GM21786 (cell line): ENCODE data around the gene ZNF341.

Experiments used
- ATAC-seq: cut with Tn5 transposase; IDR thresholded peaks from one replicate; pipeline ENCODE4 v1.9.1; 2021; ENCODE audit not compliant: unreplicated experiment

Gene ZNF341

DNA sequence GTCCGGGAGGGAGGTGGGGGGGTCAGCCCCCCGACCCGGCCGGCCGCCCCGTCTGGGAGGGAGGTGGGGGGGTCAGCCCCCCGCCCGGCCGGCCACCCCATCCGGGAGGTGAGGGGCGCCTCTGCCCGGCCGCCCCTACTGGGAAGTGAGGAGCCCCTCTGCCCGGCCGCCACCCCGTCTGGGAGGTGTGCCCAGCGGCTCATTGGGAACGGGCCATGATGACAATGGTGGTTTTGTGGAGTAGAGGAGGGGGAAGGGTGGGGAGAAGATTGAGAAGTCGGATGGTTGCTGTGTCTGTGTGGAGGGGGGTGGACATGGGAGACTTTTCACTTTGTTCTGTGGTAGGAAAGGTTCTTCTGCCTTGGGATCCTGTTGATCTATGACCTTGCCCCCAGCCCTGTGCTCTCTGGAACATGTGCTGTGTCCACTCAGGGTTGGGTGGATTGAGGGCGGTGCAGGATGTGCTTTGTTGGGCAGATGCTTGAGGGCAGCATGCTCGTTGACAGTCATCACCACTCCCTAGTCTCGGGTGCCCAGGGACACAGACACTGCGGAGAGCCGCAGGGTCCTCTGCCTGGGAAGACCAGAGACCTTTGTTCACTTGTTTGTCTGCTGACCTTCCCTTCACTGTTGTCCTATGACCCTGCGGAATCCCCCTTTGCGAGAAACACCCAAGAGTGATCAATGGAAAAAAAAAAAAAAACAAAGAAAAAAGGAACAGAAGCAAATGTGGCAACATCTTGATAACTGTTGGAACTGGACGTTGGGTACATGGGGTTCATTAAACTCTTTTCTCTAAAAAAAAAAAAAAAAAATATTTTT, 30.0 kb upstream of the ZNF341 start:
- no peak for ATAC-seq

DNA sequence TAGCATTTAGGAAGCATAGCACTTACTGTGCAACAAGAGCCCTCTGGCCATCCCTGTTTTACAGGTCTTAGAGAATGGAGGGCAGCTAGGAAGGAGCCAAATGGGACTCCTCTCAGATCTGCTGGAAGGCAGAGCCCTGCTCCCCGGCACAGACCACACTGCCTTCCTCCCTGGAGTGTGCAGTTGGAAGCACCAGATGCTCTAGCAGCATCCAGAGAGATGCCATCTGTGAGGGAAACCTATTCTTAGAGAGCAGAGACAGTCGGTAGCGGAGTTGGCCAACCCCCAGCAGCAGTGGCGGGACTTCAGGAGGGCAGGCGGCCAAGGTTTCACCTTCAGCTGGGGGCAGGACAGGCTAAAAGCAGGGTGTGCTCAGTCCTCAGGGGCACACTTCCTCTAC, 28.9 kb upstream of the ZNF341 start:
- ATAC-seq, result no peak

DNA sequence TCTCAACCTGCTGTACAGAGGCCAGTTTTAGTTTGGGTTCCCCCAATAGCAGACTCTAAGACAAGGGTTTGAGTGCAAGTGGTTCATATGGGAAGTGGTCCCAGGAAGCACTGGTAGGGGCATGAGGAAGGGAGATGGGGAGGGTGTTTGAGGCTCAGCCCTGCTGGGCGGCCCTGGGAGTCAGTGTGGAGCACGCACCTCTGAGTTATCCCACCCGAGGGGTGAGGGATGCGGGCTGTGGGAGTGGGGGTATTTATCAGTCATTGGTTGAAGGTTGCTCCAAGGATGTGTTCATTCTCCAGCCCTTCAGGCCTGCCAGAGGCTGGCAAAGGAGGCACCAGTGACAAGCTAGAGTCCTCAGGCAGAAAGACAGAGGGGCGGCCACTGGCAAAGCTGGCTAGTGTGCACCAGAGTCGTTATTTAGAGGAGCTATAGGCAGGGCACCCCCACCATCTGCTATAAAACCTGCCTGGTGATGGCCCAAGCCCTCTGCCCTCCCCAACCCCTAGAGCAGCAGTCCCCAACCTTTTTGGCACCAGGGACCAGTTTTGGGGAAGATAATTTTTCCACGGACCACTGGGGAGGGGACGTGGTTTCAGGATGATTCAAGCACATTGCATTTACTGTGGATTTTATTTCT, 28.2 kb upstream of the ZNF341 start:
- no peak for ATAC-seq

- ATAC-seq, result no peak
These were observed 27.4 kb upstream of the ZNF341 start for GRCh38 chr20:33704197-33704924.

DNA sequence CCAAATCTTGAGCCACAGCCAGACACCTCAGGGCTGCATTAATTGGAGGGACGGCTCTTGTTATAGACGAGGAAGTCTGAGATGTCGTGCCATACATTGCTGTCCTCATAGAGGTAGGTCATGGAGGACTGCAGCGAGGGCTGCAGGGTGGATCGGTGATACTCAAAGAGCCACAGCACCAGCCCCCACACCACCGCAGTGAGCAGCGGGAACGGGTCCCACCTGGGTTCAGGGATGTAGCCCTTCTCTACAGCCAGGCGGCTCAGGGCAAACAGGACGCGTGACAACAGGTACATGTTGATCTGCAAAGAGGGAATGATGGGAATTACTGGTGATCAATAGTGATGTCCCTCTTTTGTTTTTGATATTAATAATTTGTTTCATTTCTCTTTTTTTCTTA, 24.1 kb upstream of the ZNF341 start:
- ATAC-seq, result no peak

DNA sequence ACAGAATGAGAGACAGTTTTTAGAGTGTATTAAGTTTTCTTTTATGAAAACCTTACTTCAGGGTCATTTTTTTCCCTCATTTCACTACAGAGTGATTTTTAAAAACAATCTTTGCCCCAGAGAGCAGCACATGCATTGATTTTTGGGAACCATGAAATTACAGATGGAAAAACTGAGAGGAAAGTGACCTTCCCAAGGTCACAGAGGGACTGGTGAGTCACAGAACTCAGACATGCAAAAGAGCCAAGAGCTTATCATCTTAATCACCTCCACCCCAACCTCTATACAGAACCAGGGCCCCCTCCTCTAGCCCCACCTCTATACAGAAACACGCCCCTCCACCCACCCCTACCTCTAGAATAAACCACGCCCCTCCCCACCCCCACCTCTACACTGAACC, 22.4 kb upstream of the ZNF341 start:
- ATAC-seq, result no peak

DNA sequence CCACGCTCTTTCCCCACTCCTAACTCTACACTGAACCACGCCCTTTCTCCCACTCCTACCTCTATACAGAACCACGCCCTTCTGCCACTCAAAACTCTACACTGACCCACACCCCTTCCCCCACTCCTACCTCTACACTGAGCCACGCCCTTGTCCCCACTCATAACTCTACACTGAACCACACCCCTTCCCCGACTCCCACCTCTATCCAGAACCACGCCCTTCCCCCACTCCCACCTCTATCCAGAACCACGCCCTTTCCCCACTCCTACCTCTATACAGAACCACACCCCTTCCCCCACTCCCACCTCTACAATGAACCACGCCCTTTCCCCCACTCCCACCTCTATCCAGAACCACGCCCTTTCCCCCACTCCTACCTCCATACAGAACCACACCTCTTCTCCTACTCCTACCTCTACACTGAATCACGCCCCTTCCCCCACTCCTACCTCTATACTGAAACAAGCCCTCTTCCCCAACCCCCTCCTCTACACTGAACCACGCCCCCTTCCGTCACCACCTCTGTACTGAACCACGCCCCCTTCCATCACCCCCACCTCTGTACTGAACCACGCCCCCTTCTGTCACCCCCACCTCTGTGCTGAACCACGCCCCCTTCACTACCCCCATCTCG, 21.8 kb upstream of the ZNF341 start:
- ATAC-seq, result no peak

- ATAC-seq, result no peak
These were observed 20.9 kb upstream of the ZNF341 start for GRCh38 chr20:33710681-33711445.

- no peak for ATAC-seq
These were observed 20.4 kb upstream of the ZNF341 start for GRCh38 chr20:33711446-33711738.

DNA sequence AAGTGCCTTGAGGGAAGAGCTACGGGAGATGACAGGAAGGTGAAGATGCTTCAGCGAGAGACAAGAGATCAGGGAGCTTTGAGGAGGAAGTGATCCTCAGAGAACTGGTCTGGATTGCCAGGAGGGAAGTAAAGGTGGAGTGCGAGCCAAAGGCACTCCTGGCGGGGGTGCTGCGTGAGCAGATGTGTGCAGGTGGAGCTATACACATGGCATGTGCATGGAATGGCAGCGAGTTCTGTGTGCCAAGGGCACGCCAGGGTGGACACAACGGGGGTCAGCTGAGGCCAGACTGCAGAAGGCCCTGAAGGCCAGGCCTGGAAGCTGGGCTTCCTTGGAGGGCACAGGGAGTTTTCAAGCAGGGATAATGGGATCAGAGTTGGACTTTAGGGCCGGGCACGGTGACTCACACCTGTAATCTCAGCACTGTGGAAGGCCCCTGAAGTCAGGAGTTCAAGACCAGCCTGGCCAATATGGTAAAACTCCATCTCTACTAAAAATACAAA, 17.9 kb upstream of the ZNF341 start:
- no peak for ATAC-seq

GRCh38 chr20:33716498-33716897, 15.3 kb upstream of the ZNF341 start:
- ATAC-seq, result no peak

GRCh38 chr20:33719277-33719988, 12.4 kb upstream of the ZNF341 start:
- no peak for ATAC-seq

DNA sequence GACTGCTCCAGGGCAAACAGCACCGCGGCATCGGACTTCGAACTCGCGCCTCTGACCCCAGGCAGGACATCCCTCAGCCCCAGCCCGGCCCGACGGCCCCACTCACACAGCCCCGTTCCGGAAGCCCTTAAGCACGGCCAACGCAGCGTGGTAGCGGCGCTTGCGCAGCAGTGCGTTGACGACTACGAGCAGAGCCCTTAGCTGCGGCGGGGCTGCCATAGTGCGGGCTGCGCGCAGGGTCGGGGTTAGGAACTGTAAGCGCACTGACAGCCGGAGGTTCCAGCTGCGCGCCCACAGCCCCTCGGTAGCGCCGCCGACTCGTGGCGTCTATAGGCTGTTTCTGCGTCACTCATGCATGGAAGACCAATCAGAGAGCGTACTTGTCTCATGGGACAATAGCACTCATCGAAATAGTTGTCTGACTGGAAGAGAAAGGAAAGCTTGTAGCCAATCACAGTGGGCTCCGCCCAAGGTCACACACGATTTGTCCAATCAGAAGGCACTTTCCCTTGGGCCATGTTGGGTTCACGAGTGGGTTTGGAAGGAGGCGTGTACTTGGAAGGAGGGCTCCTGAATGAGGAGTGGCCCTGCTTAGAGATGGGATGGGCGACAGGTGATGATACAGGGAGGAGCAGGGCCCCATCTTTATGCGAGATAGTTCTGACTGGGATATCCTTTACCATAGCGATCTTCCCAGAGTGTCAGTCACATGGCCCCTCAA, 11.6 kb upstream of the ZNF341 start, which contains the start of gene PXMP4:
Gene PXMP4 (minus strand): TSS at position 322 of the 721 bp plus-strand sequence. CDS start 103 bp downstream, at position 219.
- peak; percentile 93 for ATAC-seq

GRCh38 chr20:33721391-33722140, 10.2 kb upstream of the ZNF341 start:
- ATAC-seq, result no peak

- no peak for ATAC-seq
These were observed 7.2 kb upstream of the ZNF341 start for GRCh38 chr20:33724439-33725094.

DNA sequence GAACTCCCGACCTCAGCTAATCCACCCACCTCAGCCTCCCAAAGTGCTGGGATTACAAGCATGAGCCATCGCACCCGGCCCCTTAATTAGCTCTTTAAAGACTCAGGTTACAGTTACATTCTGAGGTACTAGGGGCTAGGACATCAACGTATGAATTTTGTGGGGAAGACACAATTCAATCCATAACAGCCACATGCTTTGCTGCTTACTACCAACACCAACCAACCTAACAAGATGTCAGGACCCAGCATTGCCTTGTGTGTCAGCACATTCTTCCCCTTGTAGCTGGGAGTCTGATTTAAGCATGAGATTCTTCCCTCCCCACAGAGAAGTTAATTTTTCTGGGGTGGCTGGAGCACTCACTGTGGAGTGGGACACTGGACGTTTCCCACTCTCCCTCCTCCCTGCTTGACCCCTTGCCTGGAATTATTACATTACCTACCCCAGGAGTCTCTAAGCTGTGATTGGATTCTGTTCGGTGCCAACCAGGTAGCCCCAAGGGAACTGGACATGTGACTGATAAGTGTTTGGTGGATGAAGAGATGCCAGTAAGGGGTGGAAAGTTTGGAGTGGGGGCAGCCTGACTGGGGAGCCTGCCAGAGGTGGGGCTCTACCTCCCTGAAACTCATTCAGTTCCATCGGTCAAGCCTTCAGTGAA, 6.1 kb upstream of the ZNF341 start:
- no peak for ATAC-seq

DNA sequence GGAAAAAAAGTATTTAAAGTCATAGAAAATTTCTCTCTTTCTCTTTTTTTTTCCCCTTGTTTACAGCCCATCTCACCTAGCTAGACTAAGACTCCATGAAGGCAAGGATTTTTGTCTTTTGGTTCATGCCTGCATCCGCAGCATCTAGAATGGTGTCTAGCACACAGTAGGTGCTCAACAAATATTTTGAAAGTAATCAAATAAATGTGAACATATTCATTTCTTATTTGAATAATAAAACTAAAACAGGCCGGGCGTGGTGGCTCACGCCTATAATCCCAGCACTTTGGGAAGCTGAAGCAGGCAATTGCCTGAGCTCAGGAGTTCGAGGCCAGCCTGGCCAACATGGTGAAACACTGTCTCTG, 4.7 kb upstream of the ZNF341 start:
- ATAC-seq, result no peak

DNA sequence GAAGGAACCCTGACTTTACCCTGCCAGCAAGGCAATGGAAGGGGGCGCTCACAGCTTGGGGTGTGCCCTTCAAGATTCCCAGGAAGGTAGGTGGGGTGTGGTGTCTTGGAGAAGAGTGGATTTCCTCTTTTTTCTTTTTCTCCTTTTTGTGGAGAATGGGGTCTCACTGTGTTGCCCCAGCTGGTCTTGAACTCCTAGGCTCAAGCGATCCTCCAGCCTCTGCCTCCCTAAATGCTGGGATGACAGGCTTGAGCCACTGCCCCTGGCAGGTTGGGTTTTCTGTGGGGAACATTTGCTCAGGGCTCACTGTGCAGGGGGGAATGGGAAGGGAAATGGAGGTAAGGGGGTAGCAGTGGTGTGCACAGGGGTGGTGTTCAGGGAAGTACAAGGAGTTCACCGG, 4.0 kb upstream of the ZNF341 start:
- ATAC-seq, result no peak
